ENCODE measurements around the gene NTRK3. TPM values are rescaled to one million over a fixed set of nuclear protein-coding genes. Genes with fewer than 3 reads are reported as not detected.

NTRK3 gene
- total and polyA plus RNA-seq, 2 of the 13 experiments (the other 11 are each of a cell fraction or from before 2014, with no cell fraction given) = not detected

GRCh38 chr15:88166082-88166993 lies 90.2 kb downstream of the NTRK3 start (continued):
- no peak for TF ChIP-seq ZNF318 (CRISPR knock-in tag; IDR thresholded peaks at IDR 0.05)
- TF ChIP-seq HMG20A (CRISPR knock-in tag; IDR thresholded peaks at IDR 0.05; ENCODE audit: borderline replicate concordance) = no peak
- no peak for TF ChIP-seq ZNF414 (CRISPR knock-in tag; IDR thresholded peaks at IDR 0.05)
- no peak for TF ChIP-seq MTA3 (CRISPR knock-in tag; IDR thresholded peaks at IDR 0.05)
- TF ChIP-seq TCF7 (IDR thresholded peaks at IDR 0.05; ENCODE audit: low read depth) = no peak
- no peak for TF ChIP-seq ZFP91 (CRISPR knock-in tag; IDR thresholded peaks at IDR 0.05; ENCODE audit: borderline replicate concordance)
- TF ChIP-seq CEBPG (CRISPR knock-in tag; IDR thresholded peaks at IDR 0.05) = no peak
- TF ChIP-seq STAT6 (CRISPR knock-in tag; IDR thresholded peaks at IDR 0.05; ENCODE audit: borderline replicate concordance) = no peak
- no peak for TF ChIP-seq ZNF768 (CRISPR knock-in tag; IDR thresholded peaks at IDR 0.05)
- TF ChIP-seq ZNF484 (CRISPR knock-in tag; IDR thresholded peaks at IDR 0.05; ENCODE audit: borderline replicate concordance, low read depth) = no peak
- TF ChIP-seq HOXD1 (CRISPR knock-in tag; IDR thresholded peaks at IDR 0.05) = no peak
- no peak for TF ChIP-seq ZNF296 (CRISPR knock-in tag; conservative IDR thresholded peaks at IDR 0.05)
- no peak for TF ChIP-seq RORA (CRISPR knock-in tag; IDR thresholded peaks at IDR 0.05)
- TF ChIP-seq ZBTB25 (CRISPR knock-in tag; IDR thresholded peaks at IDR 0.05) = 0 out of 2 replicates have a peak, but pooled peaks have one; percentile 33
